K562 (cell line): ENCODE measurements around the gene MYH7B. TPM values are rescaled to one million over a fixed set of nuclear protein-coding genes. Genes with fewer than 3 reads are reported as not detected.

Source experiments
- ATAC-seq: fragments of 200-7000 bp; cut with Tn5 transposase; 3 replicates; pipeline ENCODE4 v1.9.1; 2020; ENCODE audit warnings: moderate library complexity
- BruUV-seq: library from RNA; stranded (reverse); fragments of 400-500 nt; replicated peaks from 2 replicates; lab custom pipeline; 2021; lab: Mats Ljungman, UMichigan
- CTCF ChIA-PET: fragments of 300-600 bp; formaldehyde crosslinking; extraction: SDS; loops from one replicate; lab custom pipeline; 2021; ENCODE audit warnings: low intra/inter-chr PET ratio; lab: Yijun Ruan, JAX
- POLR2A ChIA-PET: fragments of 300-600, 350-650 bp; sonication (Branson Sonifier 250); formaldehyde crosslinking; extraction: SDS; loops from one replicate; lab custom pipeline; 2021; ENCODE audit warnings: antibody characterized with exemption, inconsistent platforms; lab: Yijun Ruan, JAX
- DNase-seq, 4 experiments: peaks; one replicate each; pipeline versions ENCODE4 v3.0.0 to v3.0.0-alpha.2; 2011 to 2018; ENCODE audit warnings: low spot score in 3 of 4, mixed read lengths in 3 of 4; ENCODE audit errors: extremely low read depth in 1 of 4
- FAIRE-seq: peaks from 2 replicates; lab custom pipeline; 2011; peaks lifted over from hg19 to GRCh38; lab: Jason Lieb, UNC
- H2AFZ ChIP-seq: 2 replicates; pipeline ENCODE4 v1.6.0; 2011; ENCODE audit warnings: low read depth, low read length, control low read depth, inconsistent platforms
- H3K27ac ChIP-seq: fragments of 200-600 bp; 3 replicates; pipeline ENCODE4 v1.8.0; 2011; ENCODE audit warnings: low read depth, mild to moderate bottlenecking, control low read depth, inconsistent platforms, low read length, moderate library complexity, mixed read lengths; ENCODE audit errors: extremely low read depth
- H3K27me3 ChIP-seq, 2 experiments: fragments of 300-600 bp in 1 of 2; 2 replicates in 1 of 2; 3 replicates in 1 of 2; pipeline versions ENCODE4 v1.6.0 to v1.8.0; 2011; ENCODE audit warnings: inconsistent platforms in 2 of 2, low read length in 2 of 2, mild to moderate bottlenecking in 1 of 2, mixed read lengths in 1 of 2, moderate library complexity in 1 of 2; ENCODE audit not compliant: control insufficient read depth in 2 of 2, insufficient read depth in 2 of 2
- H3K36me3 ChIP-seq: fragments of 300-600 bp; 3 replicates; pipeline ENCODE4 v1.8.0; 2011; ENCODE audit warnings: mild to moderate bottlenecking, low read length, inconsistent platforms; ENCODE audit not compliant: control insufficient read depth, insufficient read depth
- H3K4me1 ChIP-seq, 2 experiments: fragments of 200-600 bp in 1 of 2; replicated peaks in 1 of 2; 2 replicates in 1 of 2; 3 replicates in 1 of 2; pipeline versions ENCODE4 v1.5.1 to v1.8.0; 2011; ENCODE audit warnings: inconsistent platforms in 2 of 2, low read length in 2 of 2, mild to moderate bottlenecking in 1 of 2, mixed read lengths in 1 of 2, moderate library complexity in 1 of 2; ENCODE audit not compliant: control insufficient read depth in 2 of 2, insufficient read depth in 2 of 2
- H3K4me2 ChIP-seq: 2 replicates; pipeline ENCODE4 v1.6.1; 2011; ENCODE audit warnings: low read length, control low read depth, inconsistent platforms, mixed read lengths; ENCODE audit not compliant: insufficient read depth
- H3K4me3 ChIP-seq: fragments of 200-600 bp; sonication (generic), shearing (Covaris generic); 2 replicates; pipeline ENCODE4 v1.5.1; 2016; ENCODE audit warnings: control low read depth, inconsistent platforms
- H3K79me2 ChIP-seq: fragments of 200-600 bp; 3 replicates; pipeline ENCODE4 v1.8.0; 2011; ENCODE audit warnings: low read length, inconsistent platforms; ENCODE audit not compliant: control insufficient read depth, insufficient read depth
- H3K9ac ChIP-seq, 2 experiments: 2 replicates each; pipeline versions ENCODE4 v1.6.0 to v1.6.1; 2011; ENCODE audit warnings: low read depth in 2 of 2, low read length in 2 of 2, control low read depth in 1 of 2, inconsistent platforms in 1 of 2, mild to moderate bottlenecking in 1 of 2, mixed read lengths in 1 of 2; ENCODE audit not compliant: insufficient read depth in 1 of 2
- H3K9me1 ChIP-seq: one replicate; pipeline ENCODE4 v1.6.0; 2011; ENCODE audit warnings: inconsistent platforms, mild to moderate bottlenecking, low read length, moderate library complexity; ENCODE audit not compliant: control insufficient read depth, insufficient read depth
- H3K9me3 ChIP-seq: replicated peaks from 2 replicates; pipeline ENCODE4 v1.5.1; 2011; ENCODE audit warnings: low read depth, low read length, inconsistent platforms; ENCODE audit not compliant: control insufficient read depth, insufficient read depth
- H4K20me1 ChIP-seq: replicated peaks from 2 replicates; pipeline ENCODE4 v1.6.1; 2011; ENCODE audit warnings: low read length, inconsistent platforms, mixed read lengths; ENCODE audit not compliant: control insufficient read depth, insufficient read depth
- DNMT1 ChIP-seq: fragments of 450-650 bp; IDR thresholded peaks from 2 replicates; pipeline ENCODE4 v1.6.1; 2016; ENCODE audit warnings: antibody characterized with exemption, mild to moderate bottlenecking
- KAT8 ChIP-seq: fragments of 450-650 bp; IDR thresholded peaks from 2 replicates; pipeline ENCODE4 v1.6.1; 2016; ENCODE audit warnings: low read depth, mild to moderate bottlenecking
- MTA3 ChIP-seq: fragments of 450-650 bp; formaldehyde crosslinking; IDR thresholded peaks from 2 replicates; pipeline ENCODE4 v1.6.1; 2017; ENCODE audit warnings: mild to moderate bottlenecking, borderline replicate concordance
- NCOA1 ChIP-seq: fragments of 450-650 bp; IDR thresholded peaks from 2 replicates; pipeline ENCODE4 v1.6.1; 2016; ENCODE audit warnings: low read depth
- RFX5 ChIP-seq: IDR thresholded peaks from 2 replicates; pipeline ENCODE4 v1.6.1; 2011; ENCODE audit warnings: low read depth, mild to moderate bottlenecking, improper control_type of control experiment, low read length
- SMAD3 ChIP-seq: fragments of 450-650 bp; formaldehyde crosslinking; conservative IDR thresholded peaks from 2 replicates; pipeline ENCODE4 v1.4.0; 2020; ENCODE audit warnings: mild to moderate bottlenecking
- WGBS: fragments of 100-300 bp; shearing (Covaris generic); methylation state at CpG from one replicate; pipeline ENCODE4 v1.1.6; 2016; ENCODE audit warnings: low coverage, mixed read lengths; ENCODE audit not compliant: insufficient coverage; ENCODE audit errors: missing lambda C conversion rate; 5-methylcytosine and 5-hydroxymethylcytosine counted together
- in situ Hi-C: fragments of 300-500 bp; cut with MboI; formaldehyde crosslinking; loops from 4 replicates; pipeline ENCODE4 v1.15.0; 2018; ENCODE audit warnings: inconsistent platforms, mixed read lengths
- intact Hi-C: fragments of 100-400 bp; cut with micrococcal nuclease; formaldehyde crosslinking; loops from 2 replicates; pipeline ENCODE4 v1.14.2; 2022
- polyA plus RNA-seq, 8 experiments: library from polyadenylated mRNA; depleted of rRNA in 4 of 8; stranded (reverse) in 5 of 8; unstranded in 3 of 8; fragments of >200 nt; fragmentation: Nextera tagmentation in 2 of 8; fragmentation: Illumina TruSeq in 1 of 8; extraction: Ambion mirVana in 2 of 8; extraction: Trizol in 1 of 8; gene quantifications; 2 replicates each; pipeline versions ENCODE4 v1.2.1 to v1.2.3, GENCODE V29; 2011 to 2014; ENCODE audit warnings: inconsistent platforms in 1 of 8, missing spikeins in 1 of 8
- total RNA-seq, 7 experiments: library from RNA; depleted of rRNA in 6 of 7; stranded (reverse); fragments of >200 nt in 6 of 7; fragmentation: Illumina TruSeq in 2 of 7; extraction: Trizol in 2 of 7; gene quantifications; 2 replicates each; pipeline versions ENCODE4 v1.2.1 to v1.2.3, GENCODE V29; 2011 to 2021; ENCODE audit warnings: low replicate concordance in 1 of 7
- TF ChIP-seq, protein P1 (sequence below): fragments of 450-650 bp; IDR thresholded peaks from 2 replicates; pipeline ENCODE4 v1.6.1; 2018; ENCODE audit not compliant: partially characterized antibody
- TF ChIP-seq, protein P2 (sequence below): fragments of 450-650 bp; IDR thresholded peaks from 2 replicates; pipeline ENCODE4 v1.6.1; 2016; ENCODE audit warnings: borderline replicate concordance

The MYH7B gene
- total and polyA plus RNA-seq, 9 of the 15 experiments (the other 6 are each of a cell fraction or from before 2014, with no cell fraction given), result 0.07 to 0.34 (median 0.13) TPM; not detected in 3

DNA sequence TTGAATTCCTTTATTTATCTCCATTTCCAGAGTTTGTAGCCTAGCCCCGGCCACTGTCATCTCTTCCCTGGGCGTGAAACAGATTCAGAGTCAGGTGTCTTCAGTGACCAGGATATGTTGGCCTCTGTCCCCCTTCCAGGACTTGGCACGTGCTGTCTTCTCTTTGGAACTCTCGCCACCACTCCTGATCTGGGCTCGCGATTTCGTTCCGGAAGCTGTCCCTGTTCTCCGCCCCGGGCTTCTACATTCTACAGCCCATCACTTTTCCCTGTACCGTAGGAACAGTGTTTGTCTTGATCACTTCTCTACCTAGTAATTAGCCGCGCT lies 801 bp upstream of the MYH7B start:
- Histone ChIP-seq H3K9me3 (no peaks in the 10 kb centered on the region), H3K27me3 (no peaks in the 10 kb centered on the region), H3K9me1 (no peaks in the 10 kb centered on the region), H3K4me1 (peaks cover 13 to 20% of the 10 kb centered on the region in 2 experiments; a peak in 4 of 5 replicates), H2AFZ (peak overlapping the region; percentile 98), H3K79me2 (peaks cover 25% of the 10 kb centered on the region), H3K27ac (peak overlapping the region; percentile 89), H3K36me3 (peaks cover 31% of the 10 kb centered on the region), H4K20me1 (no peaks in the 10 kb centered on the region), H3K9ac (peak overlapping the region; percentile 86 to 98), H3K4me3 (peak overlapping the region; percentile 55), H3K4me2 (peak overlapping the region; percentile 90)
- BruUV-seq, result no TSS peak
- CTCF ChIA-PET, result interaction anchor here (1.9 kb wide), 1 partner anchor 81 kb away, joined by 5 read pairs; no protein-coding TSS in a partner anchor
- FAIRE-seq (no peak), ATAC-seq (peak; percentile 60), DNase-seq (peak; percentile 46 to 76 (median 51))
- in situ Hi-C loops, result loop anchor here (5.0 kb wide), 1 partner anchor 83 kb away; the partner anchor contains the start of gene GGT7
- WGBS, result under 1% methylated on average over 13 of the region's 13 CpGs
- POLR2A ChIA-PET, result interaction anchor here (0.5 to 2.8 kb wide), 7 partner anchors 8 to 787 kb away, joined by 3 to 12 read pairs (median 3); partner anchors contain the start of gene RBM39
- intact Hi-C loops, result loop anchor here (1.0 kb wide), 2 partner anchors 81 to 118 kb away; no protein-coding TSS in a partner anchor
- TF ChIP-seq, protein P1, sequence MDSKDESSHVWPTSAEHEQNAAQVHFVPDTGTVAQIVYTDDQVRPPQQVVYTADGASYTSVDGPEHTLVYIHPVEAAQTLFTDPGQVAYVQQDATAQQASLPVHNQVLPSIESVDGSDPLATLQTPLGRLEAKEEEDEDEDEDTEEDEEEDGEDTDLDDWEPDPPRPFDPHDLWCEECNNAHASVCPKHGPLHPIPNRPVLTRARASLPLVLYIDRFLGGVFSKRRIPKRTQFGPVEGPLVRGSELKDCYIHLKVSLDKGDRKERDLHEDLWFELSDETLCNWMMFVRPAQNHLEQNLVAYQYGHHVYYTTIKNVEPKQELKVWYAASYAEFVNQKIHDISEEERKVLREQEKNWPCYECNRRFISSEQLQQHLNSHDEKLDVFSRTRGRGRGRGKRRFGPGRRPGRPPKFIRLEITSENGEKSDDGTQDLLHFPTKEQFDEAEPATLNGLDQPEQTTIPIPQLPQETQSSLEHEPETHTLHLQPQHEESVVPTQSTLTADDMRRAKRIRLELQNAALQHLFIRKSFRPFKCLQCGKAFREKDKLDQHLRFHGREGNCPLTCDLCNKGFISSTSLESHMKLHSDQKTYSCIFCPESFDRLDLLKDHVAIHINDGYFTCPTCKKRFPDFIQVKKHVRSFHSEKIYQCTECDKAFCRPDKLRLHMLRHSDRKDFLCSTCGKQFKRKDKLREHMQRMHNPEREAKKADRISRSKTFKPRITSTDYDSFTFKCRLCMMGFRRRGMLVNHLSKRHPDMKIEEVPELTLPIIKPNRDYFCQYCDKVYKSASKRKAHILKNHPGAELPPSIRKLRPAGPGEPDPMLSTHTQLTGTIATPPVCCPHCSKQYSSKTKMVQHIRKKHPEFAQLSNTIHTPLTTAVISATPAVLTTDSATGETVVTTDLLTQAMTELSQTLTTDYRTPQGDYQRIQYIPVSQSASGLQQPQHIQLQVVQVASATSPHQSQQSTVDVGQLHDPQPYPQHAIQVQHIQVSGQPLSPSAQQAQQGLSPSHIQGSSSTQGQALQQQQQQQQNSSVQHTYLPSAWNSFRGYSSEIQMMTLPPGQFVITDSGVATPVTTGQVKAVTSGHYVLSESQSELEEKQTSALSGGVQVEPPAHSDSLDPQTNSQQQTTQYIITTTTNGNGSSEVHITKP, result no peak
- TF ChIP-seq NCOA1 (no peak), KAT8 (no peak), DNMT1 (no peak), MTA3 (no peak), RFX5 (no peak), SMAD3 (CRISPR knock-in tag) (no peak)
- TF ChIP-seq, protein P2, sequence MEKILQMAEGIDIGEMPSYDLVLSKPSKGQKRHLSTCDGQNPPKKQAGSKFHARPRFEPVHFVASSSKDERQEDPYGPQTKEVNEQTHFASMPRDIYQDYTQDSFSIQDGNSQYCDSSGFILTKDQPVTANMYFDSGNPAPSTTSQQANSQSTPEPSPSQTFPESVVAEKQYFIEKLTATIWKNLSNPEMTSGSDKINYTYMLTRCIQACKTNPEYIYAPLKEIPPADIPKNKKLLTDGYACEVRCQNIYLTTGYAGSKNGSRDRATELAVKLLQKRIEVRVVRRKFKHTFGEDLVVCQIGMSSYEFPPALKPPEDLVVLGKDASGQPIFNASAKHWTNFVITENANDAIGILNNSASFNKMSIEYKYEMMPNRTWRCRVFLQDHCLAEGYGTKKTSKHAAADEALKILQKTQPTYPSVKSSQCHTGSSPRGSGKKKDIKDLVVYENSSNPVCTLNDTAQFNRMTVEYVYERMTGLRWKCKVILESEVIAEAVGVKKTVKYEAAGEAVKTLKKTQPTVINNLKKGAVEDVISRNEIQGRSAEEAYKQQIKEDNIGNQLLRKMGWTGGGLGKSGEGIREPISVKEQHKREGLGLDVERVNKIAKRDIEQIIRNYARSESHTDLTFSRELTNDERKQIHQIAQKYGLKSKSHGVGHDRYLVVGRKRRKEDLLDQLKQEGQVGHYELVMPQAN, result no peak
